Effector CD4-positive, alpha-beta T cell (primary cell): ENCODE results near the gene DCLK1. TPM values are rescaled to one million over a fixed set of nuclear protein-coding genes. Genes with fewer than 3 reads are reported as not detected.

Source experiments
- DNase-seq: peaks from one replicate; pipeline ENCODE4 v3.0.0-alpha.2; 2020
- total RNA-seq: gene quantifications from one replicate; lab custom pipeline; 2026; lab: John Stamatoyannopoulos, UW

Gene DCLK1
- not detected for total RNA-seq

GRCh38 chr13:36131222-36131930, at the start of gene DCLK1:
Gene DCLK1, minus strand, starts transcription at chr13:36131382.
- no peak for DNase-seq

DNA sequence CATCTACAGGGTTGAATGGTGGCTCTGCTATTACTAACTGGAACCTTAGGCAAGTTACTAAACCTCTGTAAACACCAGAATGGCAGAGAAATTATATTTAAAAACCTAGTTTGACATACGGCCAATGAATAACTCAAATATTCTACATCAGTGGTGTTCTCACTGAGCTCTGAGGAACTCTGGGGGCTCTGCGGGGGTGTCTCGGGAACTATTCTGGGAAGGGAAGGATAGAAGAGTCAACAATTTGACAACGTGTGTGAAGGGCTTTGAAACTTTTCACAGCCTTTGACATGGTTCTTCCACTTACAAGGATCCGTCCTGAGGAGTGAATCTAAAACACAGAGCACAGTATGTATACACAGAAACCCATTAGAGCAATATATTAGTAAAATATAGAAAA, 44.4 kb upstream of the DCLK1 start:
- no peak for DNase-seq

- no peak for DNase-seq
Measured at GRCh38 chr13:36174923-36175322, 43.7 kb upstream of the DCLK1 start.

DNA sequence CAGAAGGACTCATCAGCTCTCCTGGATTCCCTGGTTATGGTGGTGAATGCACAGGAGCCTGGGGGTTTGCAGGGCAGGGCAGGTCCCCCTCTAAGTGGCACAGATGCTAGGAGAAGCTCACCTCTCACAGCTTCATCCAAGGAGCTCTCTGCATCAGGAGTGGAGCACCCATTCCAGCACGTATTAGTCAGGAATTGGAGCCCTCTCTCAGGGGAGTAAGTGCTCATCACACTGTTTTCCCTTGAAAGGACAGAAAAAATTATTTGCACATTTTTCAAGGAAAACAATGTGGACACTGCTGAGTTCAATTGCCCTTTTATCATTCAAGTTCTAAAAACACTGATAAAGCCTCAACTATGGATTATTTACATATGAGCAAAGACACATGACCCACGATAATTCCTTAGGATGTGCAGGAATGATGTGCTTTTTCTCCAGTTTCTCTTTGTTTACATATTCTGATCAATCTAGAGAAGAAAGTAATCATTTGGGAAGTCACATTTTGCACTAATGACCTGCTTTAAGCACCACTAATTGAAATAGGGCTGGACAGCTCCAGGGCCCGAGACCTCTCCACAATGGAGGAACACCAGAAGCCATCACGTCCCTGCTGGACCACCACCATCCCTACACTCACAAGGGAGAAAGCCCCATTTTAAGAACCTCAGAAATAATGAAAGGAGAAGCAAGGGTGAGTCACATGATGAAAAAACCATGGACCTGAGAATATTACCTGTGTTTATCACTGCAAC, 42.6 kb upstream of the DCLK1 start:
- DNase-seq = no peak

GRCh38 chr13:36166046-36166445, 34.9 kb upstream of the DCLK1 start:
- DNase-seq = no peak

DNA sequence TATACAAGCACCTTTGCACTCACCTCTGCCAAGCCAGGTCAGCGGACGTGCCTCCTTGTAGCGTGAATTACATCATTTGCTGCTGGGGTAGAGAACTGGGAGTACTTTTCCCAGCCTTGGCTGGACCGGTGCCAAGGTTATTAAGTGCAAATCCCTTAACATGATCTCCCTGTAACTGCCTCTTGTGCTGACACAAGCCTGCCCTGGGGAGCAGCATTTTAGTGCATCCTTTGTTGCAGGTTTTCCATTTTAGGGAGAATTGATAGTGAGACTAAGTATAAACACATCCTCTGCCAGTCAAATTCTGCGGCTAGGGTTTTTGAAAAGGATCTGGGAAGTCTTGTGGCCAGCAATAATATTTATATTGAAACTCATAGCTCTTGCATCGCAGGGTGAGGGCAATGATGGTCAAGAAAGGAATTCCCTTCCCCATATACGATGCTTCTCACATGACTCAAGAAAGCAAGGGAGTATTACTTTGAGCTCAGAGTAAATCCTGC, 32.7 kb upstream of the DCLK1 start:
- no peak for DNase-seq

- no peak for DNase-seq
Measured at GRCh38 chr13:36163286-36163685, 32.1 kb upstream of the DCLK1 start.

GRCh38 chr13:36160297-36160696, 29.1 kb upstream of the DCLK1 start:
- no peak for DNase-seq

DNA sequence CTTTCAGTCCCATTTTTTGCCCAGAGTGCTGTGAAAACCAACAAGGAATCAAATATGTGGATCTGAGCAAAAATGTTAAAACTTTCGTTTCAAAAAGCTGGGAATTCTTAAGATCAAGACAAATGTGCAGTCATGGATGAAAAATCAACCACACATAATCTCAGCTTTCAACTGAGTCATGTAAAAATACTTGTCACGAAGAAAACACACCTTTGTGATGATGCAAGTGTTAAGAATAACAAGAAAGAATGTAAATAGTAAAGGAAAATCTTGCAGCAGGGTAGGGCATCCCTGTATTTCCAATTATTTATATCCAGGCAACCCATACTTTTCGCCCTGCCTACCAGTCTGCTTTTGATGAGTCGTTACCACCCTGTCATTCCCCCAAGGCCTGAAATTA, 27.4 kb upstream of the DCLK1 start:
- DNase-seq = no peak

- no peak for DNase-seq
Measured at GRCh38 chr13:36157480-36157879, 26.3 kb upstream of the DCLK1 start.

DNA sequence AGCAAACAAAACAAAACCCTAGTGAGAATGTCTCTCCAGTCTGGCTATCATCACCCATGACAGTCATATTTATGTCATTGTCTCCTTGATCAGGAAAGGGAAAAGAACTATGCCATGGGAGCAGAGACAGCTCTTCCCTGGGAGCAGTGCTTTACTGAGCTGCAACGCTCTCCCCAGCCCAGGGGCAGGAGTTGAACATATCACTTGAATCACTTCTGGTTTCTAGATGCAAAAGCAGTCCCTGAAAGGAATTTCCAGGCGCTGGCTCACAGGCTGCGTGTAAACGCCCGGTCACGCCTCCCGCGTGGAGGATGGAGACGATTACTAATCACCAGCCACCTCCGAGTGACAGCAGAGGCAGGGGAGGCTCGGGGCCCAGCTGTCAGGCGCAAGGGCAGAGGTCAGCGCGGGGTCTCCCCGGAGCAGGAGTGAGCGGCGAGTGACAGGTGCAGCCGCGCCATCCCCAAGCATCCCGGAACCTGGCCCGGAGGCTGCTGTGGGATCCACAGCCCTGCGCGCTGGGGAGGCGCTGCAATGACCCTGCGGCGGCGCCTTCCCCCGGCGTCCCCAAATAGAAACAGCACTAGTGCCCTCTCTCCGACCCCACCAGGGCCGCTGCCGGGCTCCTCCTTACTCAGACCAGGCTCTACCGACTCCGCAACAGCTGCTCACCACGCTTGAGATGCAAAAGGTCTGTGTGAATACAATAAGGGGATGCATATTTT, 23.5 kb upstream of the DCLK1 start:
- DNase-seq = no peak

- no peak for DNase-seq
Measured at GRCh38 chr13:36151591-36151990, 20.4 kb upstream of the DCLK1 start.

DNA sequence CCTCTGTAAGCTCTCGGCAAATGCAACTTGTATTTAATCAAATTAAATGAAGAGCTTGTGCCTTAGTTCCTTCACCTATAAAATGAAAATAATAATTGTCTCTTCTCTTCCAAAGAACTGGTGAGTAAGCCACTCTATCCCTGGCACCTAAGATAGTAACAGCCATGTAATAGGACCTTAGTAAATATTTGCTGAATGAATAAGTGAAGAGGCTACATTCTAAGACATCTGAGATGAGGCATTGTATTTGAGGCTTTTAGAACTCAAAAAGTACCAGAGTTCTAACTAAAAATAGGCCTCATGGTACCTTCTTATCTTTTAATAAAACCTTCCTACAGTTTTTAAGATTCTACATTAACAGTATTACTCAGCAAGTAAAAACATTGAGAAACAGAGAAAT, 17.3 kb upstream of the DCLK1 start:
- no peak for DNase-seq

- no peak for DNase-seq
Measured at GRCh38 chr13:36147330-36147729, 16.1 kb upstream of the DCLK1 start.

DNA sequence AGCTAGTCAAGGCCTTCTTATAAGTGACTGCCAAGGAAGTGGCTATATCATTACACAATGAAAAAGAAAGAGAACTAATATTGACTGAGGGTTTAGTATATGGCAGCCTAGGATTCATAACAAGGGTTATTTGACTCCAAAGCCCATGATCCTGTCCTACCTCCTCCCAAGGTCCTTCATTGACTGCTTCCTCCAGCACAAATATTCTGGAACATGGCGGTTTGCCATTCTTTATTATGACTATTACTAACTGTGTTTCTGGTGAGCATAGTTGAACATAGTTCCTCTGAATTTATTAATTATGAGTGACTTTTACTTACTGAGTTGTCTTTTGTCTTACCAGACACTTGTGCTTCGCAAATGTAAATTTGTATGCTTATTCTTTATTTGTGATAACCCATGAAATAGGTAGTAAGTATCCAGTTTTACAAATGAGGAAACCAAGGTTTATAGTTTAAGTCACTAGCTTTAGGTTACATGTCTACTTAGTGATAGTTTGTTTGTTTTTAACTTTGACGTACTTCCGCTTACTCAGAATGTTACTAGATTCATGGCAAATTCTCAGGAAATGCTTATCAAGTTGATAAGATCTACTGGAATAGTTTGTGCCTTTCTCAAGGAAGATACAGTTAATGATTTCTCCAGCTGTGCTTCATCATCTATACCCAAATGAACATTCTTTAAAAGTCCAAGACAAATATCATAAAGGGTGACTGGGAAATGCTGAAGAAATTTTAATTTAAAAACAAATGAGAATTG, 15.5 kb upstream of the DCLK1 start:
- no peak for DNase-seq

DNA sequence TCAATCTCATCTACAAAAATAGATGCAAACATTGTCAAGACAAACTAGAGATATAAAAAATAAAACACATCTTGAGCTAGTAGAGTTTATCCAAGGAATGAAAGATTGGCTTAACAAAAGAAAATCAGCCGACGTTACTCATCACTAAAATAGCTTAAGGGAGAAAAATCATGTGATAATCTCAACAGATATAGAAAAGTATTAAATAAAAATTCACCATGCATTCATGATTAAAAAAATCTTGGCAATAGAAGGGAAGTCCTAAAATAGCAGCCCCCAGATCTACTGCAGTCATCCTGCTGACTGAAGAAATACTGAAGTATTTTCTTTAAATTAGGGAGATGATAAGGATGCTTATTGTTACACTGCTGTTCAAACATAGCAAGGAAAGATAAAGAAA, 12.6 kb upstream of the DCLK1 start:
- no peak for DNase-seq

DNA sequence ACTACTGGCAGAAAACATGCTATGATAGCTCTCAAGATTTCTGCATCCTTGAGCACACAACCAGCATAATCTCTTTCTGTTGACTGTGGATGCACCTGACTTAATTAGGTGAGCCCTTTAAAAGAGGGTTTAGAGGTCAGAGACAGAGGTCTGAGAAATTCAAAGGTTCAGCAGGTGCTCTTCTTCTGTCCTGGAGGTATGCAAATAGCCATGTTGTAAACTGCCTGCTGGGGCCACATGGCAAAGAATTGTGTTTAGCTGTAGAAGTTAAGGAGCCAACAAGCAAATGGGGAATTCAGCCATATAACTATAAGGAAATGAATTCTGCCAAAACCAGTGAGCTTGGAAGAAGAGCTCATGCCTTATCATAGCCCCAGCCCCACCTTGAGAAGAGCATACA, 11.6 kb upstream of the DCLK1 start:
- no peak for DNase-seq

GRCh38 chr13:36135876-36136275, 4.7 kb upstream of the DCLK1 start:
- no peak for DNase-seq

DNA sequence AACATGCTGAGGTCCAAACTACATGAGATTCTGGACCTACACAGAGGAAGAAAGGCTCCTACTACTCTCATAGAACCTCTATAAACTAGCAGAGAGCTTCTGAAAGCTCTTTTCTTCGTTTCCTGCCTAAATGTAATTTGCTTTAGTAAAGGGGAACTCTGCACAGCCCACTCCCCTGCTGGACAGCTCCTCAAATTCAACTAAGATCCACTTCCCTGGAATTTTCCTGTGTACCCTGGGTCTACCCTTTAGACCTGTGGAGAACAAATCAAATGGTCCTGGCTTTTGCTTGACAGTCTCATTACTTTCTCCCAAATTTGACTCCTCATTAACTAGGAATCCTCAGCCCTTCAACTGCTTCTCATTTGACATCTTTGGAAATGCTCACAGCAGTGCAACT, 3.5 kb upstream of the DCLK1 start:
- DNase-seq = no peak

GRCh38 chr13:36133950-36134626, 2.9 kb upstream of the DCLK1 start:
- DNase-seq = no peak

DNA sequence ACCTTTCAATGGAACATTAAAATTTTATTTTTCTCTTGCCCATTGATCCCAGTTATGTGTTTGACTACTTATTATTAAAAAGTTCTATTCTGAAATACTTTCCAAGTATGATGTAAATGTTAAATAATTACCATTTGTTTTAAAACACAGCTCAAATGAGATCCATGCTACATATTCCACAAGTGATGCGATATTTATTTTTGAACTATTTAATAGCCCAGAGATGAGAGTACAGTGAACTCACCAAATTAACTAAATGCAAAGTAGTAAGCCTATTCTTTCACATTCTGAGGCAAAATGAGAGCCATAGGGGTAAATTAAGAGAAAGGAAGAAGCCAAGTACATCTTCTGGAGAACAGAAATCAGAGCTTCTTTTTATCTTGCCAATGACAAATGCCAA, 1.2 kb upstream of the DCLK1 start:
- no peak for DNase-seq

GRCh38 chr13:36131931-36132297, 732 bp upstream of the DCLK1 start:
- DNase-seq = no peak
